IgD-negative memory B cell (primary cell): ENCODE results near the gene SMARCA2. TPM values are rescaled to one million over a fixed set of nuclear protein-coding genes. Genes with fewer than 3 reads are reported as not detected.

Source experiments
- H3K27ac Mint-ChIP-seq, 3 donors: one replicate each; pipeline ENCODE4 v1.8.0; 2020 to 2022; ENCODE audit warnings: mild to moderate bottlenecking in 3 of 3, mixed read lengths in 3 of 3, moderate library complexity in 1 of 3
- H3K27me3 Mint-ChIP-seq: one replicate; pipeline ENCODE4 v1.8.0; 2021; ENCODE audit warnings: mixed read lengths
- H3K36me3 Mint-ChIP-seq: one replicate; pipeline ENCODE4 v1.8.0; 2020; ENCODE audit warnings: mild to moderate bottlenecking, mixed read lengths
- H3K4me1 Mint-ChIP-seq, 3 donors: one replicate each; pipeline ENCODE4 v1.8.0; 2020 to 2022; ENCODE audit warnings: mixed read lengths in 3 of 3, mild to moderate bottlenecking in 1 of 3
- H3K4me3 Mint-ChIP-seq, 4 donors: one replicate each; pipeline ENCODE4 v1.8.0; 2020 to 2022; ENCODE audit warnings: mild to moderate bottlenecking in 4 of 4, mixed read lengths in 4 of 4, moderate library complexity in 3 of 4
- H3K9me3 Mint-ChIP-seq, 3 donors: one replicate each; pipeline ENCODE4 v1.8.0; 2020 to 2021; ENCODE audit warnings: mixed read lengths in 3 of 3, mild to moderate bottlenecking in 1 of 3
- polyA plus RNA-seq: library from polyadenylated mRNA; unstranded; fragments of 300-500 nt; fragmentation: Illumina TruSeq; gene quantifications from one replicate; pipeline ENCODE4 v1.2.3, GENCODE V29; 2021

The SMARCA2 gene
- polyA plus RNA-seq, 1 donor from 2014 or later: 24.9 TPM

GRCh38 chr9:2241836-2242741 is 226.9 kb downstream of the SMARCA2 start:
- Mint-ChIP-seq H3K27me3 (peaks cover 10% of the 10 kb centered on the region), H3K9me3 (peaks cover 0 to 3% (median 0%) of the 10 kb centered on the region in 3 donors), H3K36me3 (peaks cover 8% of the 10 kb centered on the region), H3K4me1 (peaks cover 5 to 16% (median 9%) of the 10 kb centered on the region in 3 donors), H3K27ac (no peak overlapping the region), H3K4me3 (peak overlapping the region; percentile 69 to 92 (median 80))

GRCh38 chr9:2242831-2243330 is 227.7 kb downstream of the SMARCA2 start:
- H3K36me3 Mint-ChIP-seq: peaks cover 8% of the 10 kb centered on the region
- peak overlapping the region; percentile 69 to 92 (median 80) for H3K4me3 Mint-ChIP-seq
- peaks cover 12% of the 10 kb centered on the region for H3K27me3 Mint-ChIP-seq
- H3K9me3 Mint-ChIP-seq: peaks cover 0 to 3% (median 0%) of the 10 kb centered on the region in 3 donors
- H3K4me1 Mint-ChIP-seq: peaks cover 5 to 16% (median 9%) of the 10 kb centered on the region in 3 donors
- H3K27ac Mint-ChIP-seq: no peak overlapping the region
